PC-3 (cell line): ENCODE data around the gene EPB41L5. TPM values are rescaled to one million over a fixed set of nuclear protein-coding genes. Genes with fewer than 3 reads are reported as not detected.

Source experiments
- ATAC-seq: fragments of 200-7000 bp; cut with Tn5 transposase; 2 replicates; pipeline ENCODE4 v1.9.1; 2020; ENCODE audit warnings: mild to moderate bottlenecking, moderate library complexity
- BruUV-seq: library from RNA; stranded (reverse); fragments of 400-500 nt; replicated peaks from 2 replicates; lab custom pipeline; 2021; lab: Mats Ljungman, UMichigan
- CTCF ChIA-PET: fragments of 300-600 bp; sonication (Branson Sonifier 250); formaldehyde crosslinking; loops from one replicate; lab custom pipeline; 2022; ENCODE audit warnings: antibody characterized with exemption; lab: Charles Lee
- POLR2A ChIA-PET: fragments of 300-600 bp; sonication (Branson Sonifier 250); formaldehyde crosslinking; loops from one replicate; lab custom pipeline; 2022; ENCODE audit warnings: antibody characterized with exemption; ENCODE audit not compliant: unreplicated experiment; lab: Charles Lee
- DNase-seq: peaks from one replicate; pipeline ENCODE4 v3.0.0-alpha.2; 2015
- H2AFZ ChIP-seq: fragments of 300-600 bp; sonication (generic); 2 replicates; pipeline ENCODE4 v1.6.0; 2016; ENCODE audit warnings: antibody characterized with exemption, low read length
- H3F3A ChIP-seq: fragments of 300-600 bp; sonication (generic); one replicate; pipeline ENCODE4 v1.6.0; 2017; ENCODE audit warnings: antibody characterized with exemption, low read length, control low read depth, mild to moderate bottlenecking; ENCODE audit not compliant: unreplicated experiment
- H3K27ac ChIP-seq: fragments of 300-600 bp; sonication (generic); 2 replicates; pipeline ENCODE4 v1.5.1; 2016; ENCODE audit warnings: mild to moderate bottlenecking, low read length
- H3K27me3 ChIP-seq: fragments of 300-600 bp; sonication (generic); 2 replicates; pipeline ENCODE4 v1.6.1; 2016; ENCODE audit warnings: low read length, mixed read lengths
- H3K36me3 ChIP-seq: fragments of 300-600 bp; sonication (generic); 2 replicates; pipeline ENCODE4 v1.6.1; 2016; ENCODE audit warnings: low read depth, mixed run types, low read length, mixed read lengths
- H3K4me1 ChIP-seq: fragments of 300-600 bp; sonication (generic); 2 replicates; pipeline ENCODE4 v1.5.1; 2016; ENCODE audit warnings: low read length; ENCODE audit not compliant: insufficient read depth
- H3K4me2 ChIP-seq: fragments of 300-600 bp; sonication (generic); 2 replicates; pipeline ENCODE4 v1.6.0; 2016; ENCODE audit warnings: low read length
- H3K4me3 ChIP-seq: fragments of 300-600 bp; sonication (generic); 2 replicates; pipeline ENCODE4 v1.5.1; 2016; ENCODE audit warnings: mild to moderate bottlenecking, low read length, mixed read lengths
- H3K79me2 ChIP-seq: fragments of 300-600 bp; sonication (generic); 2 replicates; pipeline ENCODE4 v1.6.1; 2017; ENCODE audit warnings: low read length, mixed read lengths
- H3K9ac ChIP-seq: fragments of 300-600 bp; sonication (generic); 2 replicates; pipeline ENCODE4 v1.6.0; 2016; ENCODE audit warnings: mild to moderate bottlenecking, low read length
- H3K9me2 ChIP-seq: fragments of 300-600 bp; sonication (generic); replicated peaks from 2 replicates; pipeline ENCODE4 v1.6.1; 2016; ENCODE audit warnings: mixed run types, low read length, mixed read lengths
- H3K9me3 ChIP-seq: fragments of 300-600 bp; sonication (generic); 2 replicates; pipeline ENCODE4 v1.6.1; 2016; ENCODE audit warnings: low read length, mixed read lengths
- H4K20me1 ChIP-seq: fragments of 300-600 bp; sonication (generic); 2 replicates; pipeline ENCODE4 v1.6.1; 2016; ENCODE audit warnings: low read length, mixed read lengths
- EZH2 ChIP-seq: fragments of 300-600 bp; sonication (generic); IDR thresholded peaks from one replicate; pipeline ENCODE4 v1.6.1; 2017; ENCODE audit warnings: antibody characterized with exemption, mild to moderate bottlenecking, low read length; ENCODE audit not compliant: unreplicated experiment
- EZH2phosphoT487 ChIP-seq: fragments of 300-600 bp; sonication (generic); IDR thresholded peaks from 2 replicates; pipeline ENCODE4 v1.6.1; 2018; ENCODE audit warnings: mild to moderate bottlenecking, antibody characterized with exemption, low read length, borderline replicate concordance
- intact Hi-C: fragments of 100-400 bp; cut with micrococcal nuclease; formaldehyde crosslinking; loops from 2 replicates; pipeline ENCODE4 v1.9.0; 2023
- total RNA-seq: library from RNA; depleted of rRNA; stranded (reverse); fragments of >200 nt; gene quantifications from 2 replicates; pipeline ENCODE4 v1.2.3, GENCODE V29; 2014
- TF ChIP-seq, protein P1 (sequence below): fragments of 300-600 bp; sonication (generic); conservative IDR thresholded peaks from 2 replicates; pipeline ENCODE4 v1.5.1; 2017; ENCODE audit warnings: antibody characterized with exemption, low read depth, mild to moderate bottlenecking, low read length

Gene EPB41L5
- total RNA-seq, 1 experiment from 2014 or later = 11.7 TPM

- no peaks in the 10 kb centered on the region for H3K9me3 ChIP-seq
- no peaks in the 10 kb centered on the region for H3K27me3 ChIP-seq
- H3K4me1 ChIP-seq = no peaks in the 10 kb centered on the region
- ATAC-seq (no peak), DNase-seq (no peak)
- H3K27ac ChIP-seq = no peak overlapping the region
- no peaks in the 10 kb centered on the region for H3K9me2 ChIP-seq
- TF ChIP-seq, protein P1, sequence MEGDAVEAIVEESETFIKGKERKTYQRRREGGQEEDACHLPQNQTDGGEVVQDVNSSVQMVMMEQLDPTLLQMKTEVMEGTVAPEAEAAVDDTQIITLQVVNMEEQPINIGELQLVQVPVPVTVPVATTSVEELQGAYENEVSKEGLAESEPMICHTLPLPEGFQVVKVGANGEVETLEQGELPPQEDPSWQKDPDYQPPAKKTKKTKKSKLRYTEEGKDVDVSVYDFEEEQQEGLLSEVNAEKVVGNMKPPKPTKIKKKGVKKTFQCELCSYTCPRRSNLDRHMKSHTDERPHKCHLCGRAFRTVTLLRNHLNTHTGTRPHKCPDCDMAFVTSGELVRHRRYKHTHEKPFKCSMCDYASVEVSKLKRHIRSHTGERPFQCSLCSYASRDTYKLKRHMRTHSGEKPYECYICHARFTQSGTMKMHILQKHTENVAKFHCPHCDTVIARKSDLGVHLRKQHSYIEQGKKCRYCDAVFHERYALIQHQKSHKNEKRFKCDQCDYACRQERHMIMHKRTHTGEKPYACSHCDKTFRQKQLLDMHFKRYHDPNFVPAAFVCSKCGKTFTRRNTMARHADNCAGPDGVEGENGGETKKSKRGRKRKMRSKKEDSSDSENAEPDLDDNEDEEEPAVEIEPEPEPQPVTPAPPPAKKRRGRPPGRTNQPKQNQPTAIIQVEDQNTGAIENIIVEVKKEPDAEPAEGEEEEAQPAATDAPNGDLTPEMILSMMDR = no peak
- TF ChIP-seq EZH2 = no peak
- no peak for TF ChIP-seq EZH2phosphoT487
- no peak overlapping the region for H3K4me2 ChIP-seq
- BruUV-seq = no TSS peak
- H3K4me3 ChIP-seq = no peak overlapping the region
- POLR2A ChIA-PET = no interaction called here
- H3F3A ChIP-seq = no peaks in the 10 kb centered on the region
- no peak overlapping the region for H3K9ac ChIP-seq
- intact Hi-C loops = no loop called here
- H2AFZ ChIP-seq = no peak overlapping the region
- H4K20me1 ChIP-seq = no peaks in the 10 kb centered on the region
- no peaks in the 10 kb centered on the region for H3K79me2 ChIP-seq
- H3K36me3 ChIP-seq = no peaks in the 10 kb centered on the region
- CTCF ChIA-PET = interaction anchor here (0.6 kb wide), 1 partner anchor 80 kb away, joined by 4 read pairs; no protein-coding TSS in a partner anchor
These were observed 191.5 kb downstream of the EPB41L5 start for GRCh38 chr2:120204417-120204816.

GRCh38 chr2:120204945-120205670 lies 192.2 kb downstream of the EPB41L5 start:
- DNase-seq = no peak
- Histone ChIP-seq H3K9me3 (no peaks in the 10 kb centered on the region), H3K9ac (no peak overlapping the region), H3K79me2 (no peaks in the 10 kb centered on the region), H2AFZ (no peak overlapping the region), H3K4me3 (no peak overlapping the region), H3K27me3 (no peaks in the 10 kb centered on the region), H3K9me2 (no peaks in the 10 kb centered on the region), H3K4me1 (no peaks in the 10 kb centered on the region), H3K36me3 (no peaks in the 10 kb centered on the region), H3F3A (no peaks in the 10 kb centered on the region), H3K4me2 (no peak overlapping the region), H4K20me1 (no peaks in the 10 kb centered on the region), H3K27ac (no peak overlapping the region)
- POLR2A ChIA-PET = no interaction called here
- TF ChIP-seq, protein P1 = no peak
- no peak for TF ChIP-seq EZH2
- no peak for TF ChIP-seq EZH2phosphoT487
- no peak for ATAC-seq
- BruUV-seq = no TSS peak
- CTCF ChIA-PET = no interaction called here
- intact Hi-C loops = no loop called here

GRCh38 chr2:120206022-120206581 lies 193.2 kb downstream of the EPB41L5 start:
- peak; percentile 11 for DNase-seq
- CTCF ChIA-PET = no interaction called here

More at GRCh38 chr2:120206022-120206581, 193.2 kb downstream of the EPB41L5 start:
- Histone ChIP-seq H3K4me2 (no peak overlapping the region), H3K9ac (no peak overlapping the region), H3K27ac (no peak overlapping the region), H3K9me2 (no peaks in the 10 kb centered on the region), H3K36me3 (no peaks in the 10 kb centered on the region), H3F3A (no peaks in the 10 kb centered on the region), H3K27me3 (no peaks in the 10 kb centered on the region), H3K9me3 (no peaks in the 10 kb centered on the region), H3K4me1 (no peaks in the 10 kb centered on the region), H3K4me3 (no peak overlapping the region), H3K79me2 (no peaks in the 10 kb centered on the region), H4K20me1 (no peaks in the 10 kb centered on the region), H2AFZ (no peak overlapping the region)
- BruUV-seq = no TSS peak
- no peak for TF ChIP-seq EZH2phosphoT487
- TF ChIP-seq EZH2 = no peak
- TF ChIP-seq, protein P1 = peak; percentile 61
- POLR2A ChIA-PET = no interaction called here
- intact Hi-C loops = no loop called here
- peak; percentile 25 for ATAC-seq
